Measurements from ENCODE around the gene POLN. TPM values are rescaled to one million over a fixed set of nuclear protein-coding genes. Genes with fewer than 3 reads are reported as not detected.

The POLN gene
- total RNA-seq, 2 donors from 2014 or later, result 3.8 to 15.2 TPM

DNA sequence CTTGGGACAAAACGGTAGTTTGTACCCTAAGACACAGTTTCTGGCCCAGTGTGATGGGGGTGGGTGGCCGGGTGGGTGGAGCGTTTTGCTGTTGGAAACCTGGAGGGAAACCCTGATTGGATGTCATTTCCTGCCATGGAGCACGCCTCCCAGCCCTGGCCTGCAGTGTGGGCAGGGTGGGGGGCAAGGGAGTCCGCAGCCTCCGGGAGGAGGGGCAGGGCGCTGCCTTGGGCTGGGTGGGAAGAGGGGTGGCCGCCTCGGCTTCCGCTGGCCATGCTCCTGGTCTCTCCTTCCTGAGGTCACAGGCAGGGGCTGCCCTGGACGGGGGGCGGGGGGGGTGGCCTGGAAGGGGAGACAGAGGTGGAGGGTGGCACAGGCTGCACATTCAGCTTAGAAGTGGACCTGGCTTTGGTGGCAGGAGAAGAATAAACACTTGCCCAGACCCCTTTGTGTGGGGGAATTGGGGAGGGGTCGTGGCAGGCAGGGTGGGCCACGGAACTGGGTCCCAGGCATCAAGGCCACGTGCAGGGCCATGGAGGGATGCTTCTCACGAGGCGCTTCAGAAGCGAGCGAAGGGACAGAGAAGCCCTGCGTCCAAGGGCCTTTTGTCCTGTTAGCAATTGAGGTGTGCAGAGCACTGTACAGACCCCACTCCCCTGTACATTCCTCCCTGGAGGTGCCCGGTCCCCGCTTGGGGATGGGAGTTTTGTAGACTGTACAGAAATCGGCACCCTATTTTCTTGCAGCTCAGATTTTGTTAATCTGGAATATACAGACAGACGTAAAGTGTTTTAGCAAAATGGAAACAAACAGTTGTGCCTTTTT, 176.6 kb downstream of the POLN start:
- Histone ChIP-seq H3K36me3 (no peaks in the 10 kb centered on the region), H3K27me3 (replicated peaks; ENCODE audit: insufficient read depth) (peaks cover under 1% of the 10 kb centered on the region), H3K9me3 (no peaks in the 10 kb centered on the region), H3K4me3 (no peak overlapping the region), H3K27ac (no peak overlapping the region), H3K4me1 (replicated peaks) (no peaks in the 10 kb centered on the region)
- intact Hi-C loops (cut with DNase I), result no loop called here
- TF ChIP-seq POLR2A (IDR thresholded peaks at IDR 0.05) (no peak), POLR2AphosphoS5 (IDR thresholded peaks at IDR 0.05) (no peak)
- TF ChIP-seq, protein P1, sequence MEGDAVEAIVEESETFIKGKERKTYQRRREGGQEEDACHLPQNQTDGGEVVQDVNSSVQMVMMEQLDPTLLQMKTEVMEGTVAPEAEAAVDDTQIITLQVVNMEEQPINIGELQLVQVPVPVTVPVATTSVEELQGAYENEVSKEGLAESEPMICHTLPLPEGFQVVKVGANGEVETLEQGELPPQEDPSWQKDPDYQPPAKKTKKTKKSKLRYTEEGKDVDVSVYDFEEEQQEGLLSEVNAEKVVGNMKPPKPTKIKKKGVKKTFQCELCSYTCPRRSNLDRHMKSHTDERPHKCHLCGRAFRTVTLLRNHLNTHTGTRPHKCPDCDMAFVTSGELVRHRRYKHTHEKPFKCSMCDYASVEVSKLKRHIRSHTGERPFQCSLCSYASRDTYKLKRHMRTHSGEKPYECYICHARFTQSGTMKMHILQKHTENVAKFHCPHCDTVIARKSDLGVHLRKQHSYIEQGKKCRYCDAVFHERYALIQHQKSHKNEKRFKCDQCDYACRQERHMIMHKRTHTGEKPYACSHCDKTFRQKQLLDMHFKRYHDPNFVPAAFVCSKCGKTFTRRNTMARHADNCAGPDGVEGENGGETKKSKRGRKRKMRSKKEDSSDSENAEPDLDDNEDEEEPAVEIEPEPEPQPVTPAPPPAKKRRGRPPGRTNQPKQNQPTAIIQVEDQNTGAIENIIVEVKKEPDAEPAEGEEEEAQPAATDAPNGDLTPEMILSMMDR (IDR thresholded peaks at IDR 0.05), result no peak
- WGBS, result 81% methylated on average over 24 of the region's 24 CpGs
- DNase-seq (ENCODE audit: low spot score), result no peak

DNA sequence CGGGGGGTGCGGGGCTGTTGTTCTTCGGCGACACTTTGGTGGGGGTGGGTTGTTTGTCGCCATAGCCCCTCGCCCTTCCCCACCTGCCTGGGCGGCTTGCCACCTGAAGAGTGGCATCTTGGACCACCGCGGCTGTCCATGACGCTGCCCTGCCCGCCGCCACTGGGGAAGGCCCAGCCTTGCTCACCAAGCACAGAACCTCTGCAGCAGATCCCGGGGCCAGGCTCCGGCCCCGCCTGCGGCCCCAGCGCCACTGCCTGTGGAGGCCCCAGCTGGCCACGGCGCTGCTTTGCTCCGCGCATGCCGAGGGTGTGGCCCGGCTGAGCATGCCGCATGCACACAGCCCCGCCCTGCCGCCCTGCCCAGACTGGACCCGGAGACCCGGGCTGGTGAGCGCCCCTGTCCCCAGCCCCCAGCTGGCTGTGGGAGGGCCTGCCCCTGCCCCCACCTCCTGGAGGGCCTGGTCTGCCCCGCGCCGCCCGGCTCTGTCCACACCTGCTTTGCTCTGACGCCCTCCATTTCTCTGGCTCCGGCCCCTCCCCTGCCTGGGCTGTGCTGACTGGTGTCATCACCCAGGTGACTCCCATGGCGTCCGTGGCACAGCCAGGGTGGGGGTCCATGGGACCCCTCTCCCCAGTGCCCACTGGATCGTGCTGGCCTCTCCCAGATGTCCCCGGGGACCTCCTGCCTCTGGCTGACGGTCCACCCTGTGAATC, 177.5 kb downstream of the POLN start:
- Histone ChIP-seq H3K27ac (no peak overlapping the region), H3K4me1 (replicated peaks) (no peaks in the 10 kb centered on the region), H3K27me3 (replicated peaks; ENCODE audit: insufficient read depth) (peaks cover 4% of the 10 kb centered on the region), H3K4me3 (no peak overlapping the region), H3K36me3 (no peaks in the 10 kb centered on the region), H3K9me3 (no peaks in the 10 kb centered on the region)
- no peak for TF ChIP-seq POLR2AphosphoS5 (IDR thresholded peaks at IDR 0.05)
- TF ChIP-seq POLR2A (IDR thresholded peaks at IDR 0.05), result no peak
- TF ChIP-seq, protein P1 (IDR thresholded peaks at IDR 0.05), result no peak
- intact Hi-C loops (cut with DNase I), result no loop called here
- WGBS, result 76% methylated on average over 17 of the region's 40 CpGs
- DNase-seq (ENCODE audit: low spot score), result no peak

GRCh38 chr4:2063557-2064275, 178.2 kb downstream of the POLN start:
- no peak overlapping the region for H3K27ac ChIP-seq
- TF ChIP-seq POLR2A (IDR thresholded peaks at IDR 0.05) (no peak), POLR2AphosphoS5 (IDR thresholded peaks at IDR 0.05) (no peak)
- TF ChIP-seq, protein P1 (IDR thresholded peaks at IDR 0.05), result no peak
- WGBS, result 95% methylated on average over 53 of the region's 53 CpGs
- DNase-seq (ENCODE audit: low spot score), result no peak
- no peaks in the 10 kb centered on the region for H3K4me1 ChIP-seq (replicated peaks)
- peaks cover 4% of the 10 kb centered on the region for H3K27me3 ChIP-seq (replicated peaks; ENCODE audit: insufficient read depth)
- no peak overlapping the region for H3K4me3 ChIP-seq
- no peaks in the 10 kb centered on the region for H3K9me3 ChIP-seq
- H3K36me3 ChIP-seq, result no peaks in the 10 kb centered on the region
- intact Hi-C loops (cut with DNase I), result no loop called here

GRCh38 chr4:2062808-2063524, 179.0 kb downstream of the POLN start:
- TF ChIP-seq, protein P1 (IDR thresholded peaks at IDR 0.05), result no peak
- TF ChIP-seq POLR2AphosphoS5 (IDR thresholded peaks at IDR 0.05), result no peak
- TF ChIP-seq POLR2A (IDR thresholded peaks at IDR 0.05), result no peak
- no peaks in the 10 kb centered on the region for H3K4me1 ChIP-seq (replicated peaks)
- no peak overlapping the region for H3K4me3 ChIP-seq
- peaks cover 9% of the 10 kb centered on the region for H3K27me3 ChIP-seq (replicated peaks; ENCODE audit: insufficient read depth)
- no peak for DNase-seq (ENCODE audit: low spot score)
- intact Hi-C loops (cut with DNase I), result no loop called here
- 67% methylated on average over 16 of the region's 16 CpGs for WGBS
- H3K36me3 ChIP-seq, result no peaks in the 10 kb centered on the region
- H3K9me3 ChIP-seq, result no peaks in the 10 kb centered on the region
- no peak overlapping the region for H3K27ac ChIP-seq
